GM19025 (cell line): Measurements from ENCODE around the gene KCNJ16.

Experiments used
- ATAC-seq: cut with Tn5 transposase; IDR thresholded peaks from one replicate; pipeline ENCODE4 v1.9.1; 2021; ENCODE audit warnings: mild to moderate bottlenecking, low read depth, moderate library complexity; ENCODE audit not compliant: unreplicated experiment

KCNJ16 gene

GRCh38 chr17:70067134-70067533 lies 7.9 kb upstream of the KCNJ16 start:
- ATAC-seq = no peak

- no peak for ATAC-seq
Observed at GRCh38 chr17:70070305-70071027, 4.6 kb upstream of the KCNJ16 start.

GRCh38 chr17:70071127-70071526 lies 3.9 kb upstream of the KCNJ16 start:
- no peak for ATAC-seq

- no peak for ATAC-seq
Observed at GRCh38 chr17:70071620-70072019, 3.4 kb upstream of the KCNJ16 start.

- no peak for ATAC-seq
Observed at GRCh38 chr17:70072546-70073309, 2.3 kb upstream of the KCNJ16 start.

GRCh38 chr17:70073310-70073709 lies 1.7 kb upstream of the KCNJ16 start:
- no peak for ATAC-seq

GRCh38 chr17:70073799-70074198 lies 1.2 kb upstream of the KCNJ16 start:
- ATAC-seq = no peak

- ATAC-seq = no peak
Observed at GRCh38 chr17:70074236-70074830, 692 bp upstream of the KCNJ16 start.

GRCh38 chr17:70076189-70076588 lies 1.2 kb downstream of the KCNJ16 start:
- no peak for ATAC-seq

- ATAC-seq = no peak
Observed at GRCh38 chr17:70076831-70077230, 1.8 kb downstream of the KCNJ16 start.

- ATAC-seq = no peak
Observed at GRCh38 chr17:70078549-70078948, 3.5 kb downstream of the KCNJ16 start.

- ATAC-seq = no peak
Observed at GRCh38 chr17:70078994-70079531, 4.0 kb downstream of the KCNJ16 start.

- no peak for ATAC-seq
Observed at GRCh38 chr17:70080541-70081347, 5.7 kb downstream of the KCNJ16 start.

- ATAC-seq = no peak
Observed at GRCh38 chr17:70081885-70082284, 6.9 kb downstream of the KCNJ16 start.

- ATAC-seq = no peak
Observed at GRCh38 chr17:70084476-70084875, 9.5 kb downstream of the KCNJ16 start.

- no peak for ATAC-seq
Observed at GRCh38 chr17:70086516-70086915, 11.5 kb downstream of the KCNJ16 start.

- ATAC-seq = no peak
Observed at GRCh38 chr17:70089513-70090148, 14.6 kb downstream of the KCNJ16 start.

- ATAC-seq = no peak
Observed at GRCh38 chr17:70091005-70091568, 16.1 kb downstream of the KCNJ16 start.

- no peak for ATAC-seq
Observed at GRCh38 chr17:70091696-70092095, 16.7 kb downstream of the KCNJ16 start.

- no peak for ATAC-seq
Observed at GRCh38 chr17:70093163-70093562, 18.1 kb downstream of the KCNJ16 start.
